PC-9 (cell line): Measurements from ENCODE around the gene DNAI1. TPM values are rescaled to one million over a fixed set of nuclear protein-coding genes. Genes with fewer than 3 reads are reported as not detected.

Experiments
- BruUV-seq: library from RNA; stranded (reverse); fragments of 400-500 nt; replicated peaks from 2 replicates; lab custom pipeline; 2021; lab: Mats Ljungman, UMichigan
- CTCF ChIA-PET: fragments of 300-600 bp; sonication (Branson Sonifier 250); formaldehyde crosslinking; loops from one replicate; lab custom pipeline; 2022; ENCODE audit warnings: antibody characterized with exemption; lab: Charles Lee
- POLR2A ChIA-PET: fragments of 300-600 bp; sonication (Branson Sonifier 250); formaldehyde crosslinking; loops from one replicate; lab custom pipeline; 2022; ENCODE audit warnings: antibody characterized with exemption; ENCODE audit not compliant: unreplicated experiment; lab: Charles Lee
- DNase-seq, 2 experiments: peaks; one replicate each; pipeline versions ENCODE4 v3.0.0 to v3.0.0-alpha.2; 2015 to 2022; ENCODE audit warnings: mixed read lengths in 1 of 2
- H2AFZ ChIP-seq: fragments of 200-600 bp; sonication (generic); 2 replicates; pipeline ENCODE4 v1.8.1; 2017; ENCODE audit warnings: antibody characterized with exemption
- H3F3A ChIP-seq: fragments of 200-600 bp; sonication (generic); 2 replicates; pipeline ENCODE4 v1.8.1; 2017; ENCODE audit warnings: antibody characterized with exemption, mild to moderate bottlenecking, low read depth; ENCODE audit not compliant: insufficient read depth
- H3K27ac ChIP-seq: fragments of 200-600 bp; sonication (generic); 2 replicates; pipeline ENCODE4 v1.6.1; 2016; ENCODE audit warnings: mixed run types
- H3K27me3 ChIP-seq: fragments of 200-600 bp; sonication (generic); 2 replicates; pipeline ENCODE4 v1.6.1; 2016; ENCODE audit warnings: low read depth, mixed run types; ENCODE audit not compliant: insufficient read depth
- H3K36me3 ChIP-seq: fragments of 200-600 bp; sonication (generic); 2 replicates; pipeline ENCODE4 v1.6.1; 2016; ENCODE audit warnings: low read depth, mixed run types
- H3K4me1 ChIP-seq: fragments of 200-600 bp; sonication (generic); replicated peaks from 2 replicates; pipeline ENCODE4 v1.6.1; 2016; ENCODE audit warnings: mixed run types; ENCODE audit not compliant: insufficient read depth
- H3K4me2 ChIP-seq: fragments of 200-600 bp; sonication (generic); 2 replicates; pipeline ENCODE4 v1.6.1; 2017; ENCODE audit warnings: mixed run types
- H3K4me3 ChIP-seq: fragments of 200-600 bp; sonication (generic); 2 replicates; pipeline ENCODE4 v1.6.1; 2016; ENCODE audit warnings: mixed run types
- H3K79me2 ChIP-seq: fragments of 200-600 bp; sonication (generic); 2 replicates; pipeline ENCODE4 v1.6.1; 2017; ENCODE audit warnings: low read depth, mixed run types
- H3K9me2 ChIP-seq: fragments of 200-600 bp; sonication (generic); 2 replicates; pipeline ENCODE4 v1.8.1; 2017; ENCODE audit warnings: mild to moderate bottlenecking; ENCODE audit not compliant: insufficient read depth
- H3K9me3 ChIP-seq: fragments of 200-600 bp; sonication (generic); 2 replicates; pipeline ENCODE4 v1.8.1; 2016; ENCODE audit warnings: low read depth; ENCODE audit not compliant: insufficient read depth
- H4K20me1 ChIP-seq: fragments of 200-600 bp; sonication (generic); 2 replicates; pipeline ENCODE4 v1.8.1; 2017; ENCODE audit not compliant: insufficient read depth
- CTCF ChIP-seq: fragments of 200-600 bp; sonication (generic); conservative IDR thresholded peaks from 2 replicates; pipeline ENCODE4 v1.6.1; 2017; ENCODE audit warnings: mixed run types, antibody characterized with exemption, mild to moderate bottlenecking, moderate library complexity
- EZH2 ChIP-seq: fragments of 200-600 bp; sonication (generic); IDR thresholded peaks from 2 replicates; pipeline ENCODE4 v1.8.0; 2017; ENCODE audit warnings: antibody characterized with exemption, low read depth
- intact Hi-C: fragments of 100-400 bp; cut with micrococcal nuclease; formaldehyde crosslinking; loops from one replicate; pipeline ENCODE4 v1.10.0; 2022; ENCODE audit not compliant: unreplicated experiment
- total RNA-seq: library from RNA; stranded (reverse); gene quantifications from 2 replicates; pipeline ENCODE4 v1.2.3, GENCODE V29; 2021

The DNAI1 gene
- total RNA-seq, 1 experiment from 2014 or later: 1.6 TPM

GRCh38 chr9:34508951-34509350 lies 50.3 kb downstream of the DNAI1 start:
- ChIA-PET POLR2A (no interaction called here), CTCF (no interaction called here)
- no peaks in the 10 kb centered on the region for H3K9me3 ChIP-seq
- no peaks in the 10 kb centered on the region for H4K20me1 ChIP-seq
- no peaks in the 10 kb centered on the region for H3K9me2 ChIP-seq
- H3K79me2 ChIP-seq: no peaks in the 10 kb centered on the region
- BruUV-seq: no TSS peak
- no peaks in the 10 kb centered on the region for H3K4me1 ChIP-seq
- no peaks in the 10 kb centered on the region for H3F3A ChIP-seq
- peaks cover 7% of the 10 kb centered on the region; the same call in 1 of the 2 replicates for H3K27me3 ChIP-seq
- H3K4me3 ChIP-seq: no peak overlapping the region
- no peak overlapping the region for H2AFZ ChIP-seq
- intact Hi-C loops: no loop called here
- no peak overlapping the region for H3K27ac ChIP-seq
- DNase-seq: no peak
- H3K36me3 ChIP-seq: no peaks in the 10 kb centered on the region
- TF ChIP-seq CTCF (no peak), EZH2 (no peak)
- H3K4me2 ChIP-seq: no peak overlapping the region

DNA sequence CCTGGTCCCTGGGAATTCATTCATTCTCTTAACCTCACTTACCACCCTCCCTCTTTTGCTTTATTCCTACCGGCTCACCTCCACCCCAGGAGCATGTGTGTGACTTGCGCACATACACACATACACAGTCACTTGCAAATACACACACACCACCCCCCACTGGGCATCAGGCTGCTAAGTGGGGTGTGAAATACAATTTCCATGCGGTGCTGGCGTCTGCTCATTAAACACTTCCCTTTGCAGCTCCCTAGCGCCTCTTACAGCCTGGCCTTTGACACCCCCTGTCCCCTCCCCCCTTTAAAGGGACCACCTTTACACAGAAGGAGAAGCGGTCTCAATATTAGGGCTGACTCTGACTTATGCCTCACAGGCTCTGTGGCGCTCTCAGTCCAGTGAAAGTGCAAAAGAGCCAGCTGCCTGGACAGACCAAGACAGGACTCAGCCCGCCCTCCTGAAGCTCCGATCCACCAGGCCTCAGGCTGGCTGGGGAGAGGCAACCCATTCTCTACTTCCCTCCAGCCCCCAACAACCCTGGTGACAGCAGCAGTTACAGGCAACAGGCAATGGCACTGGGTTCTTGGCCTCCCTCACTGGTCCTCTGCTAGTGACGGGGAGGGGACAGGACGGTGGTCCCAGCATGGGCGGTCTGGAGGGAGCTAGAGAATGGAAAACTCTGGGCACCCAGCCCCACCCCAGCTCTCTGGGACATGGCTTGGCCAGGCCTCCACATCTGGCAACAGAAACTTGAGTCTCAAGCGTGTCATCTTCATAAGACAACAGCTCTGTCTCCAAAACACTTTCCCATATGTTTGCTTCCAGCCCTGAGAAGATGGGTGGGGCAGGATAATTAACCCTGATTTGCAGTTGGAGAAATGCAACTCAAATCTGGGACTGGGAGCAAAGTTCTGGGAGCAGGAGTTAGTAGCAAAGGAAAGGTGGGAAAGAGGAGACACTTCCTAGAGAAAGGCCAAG lies 52.2 kb downstream of the DNAI1 start:
- Histone ChIP-seq H2AFZ (no peak overlapping the region), H3F3A (no peaks in the 10 kb centered on the region), H4K20me1 (no peaks in the 10 kb centered on the region), H3K27ac (no peak overlapping the region), H3K9me2 (no peaks in the 10 kb centered on the region), H3K9me3 (no peaks in the 10 kb centered on the region), H3K79me2 (no peaks in the 10 kb centered on the region), H3K4me2 (no peak overlapping the region), H3K4me1 (no peaks in the 10 kb centered on the region), H3K4me3 (no peak overlapping the region), H3K36me3 (no peaks in the 10 kb centered on the region), H3K27me3 (no peaks in the 10 kb centered on the region; the same call in 1 of the 2 replicates)
- POLR2A ChIA-PET: no interaction called here
- BruUV-seq: no TSS peak
- CTCF ChIA-PET: no interaction called here
- no peak for DNase-seq
- TF ChIP-seq CTCF: no peak
- no peak for TF ChIP-seq EZH2
- intact Hi-C loops: no loop called here

DNA sequence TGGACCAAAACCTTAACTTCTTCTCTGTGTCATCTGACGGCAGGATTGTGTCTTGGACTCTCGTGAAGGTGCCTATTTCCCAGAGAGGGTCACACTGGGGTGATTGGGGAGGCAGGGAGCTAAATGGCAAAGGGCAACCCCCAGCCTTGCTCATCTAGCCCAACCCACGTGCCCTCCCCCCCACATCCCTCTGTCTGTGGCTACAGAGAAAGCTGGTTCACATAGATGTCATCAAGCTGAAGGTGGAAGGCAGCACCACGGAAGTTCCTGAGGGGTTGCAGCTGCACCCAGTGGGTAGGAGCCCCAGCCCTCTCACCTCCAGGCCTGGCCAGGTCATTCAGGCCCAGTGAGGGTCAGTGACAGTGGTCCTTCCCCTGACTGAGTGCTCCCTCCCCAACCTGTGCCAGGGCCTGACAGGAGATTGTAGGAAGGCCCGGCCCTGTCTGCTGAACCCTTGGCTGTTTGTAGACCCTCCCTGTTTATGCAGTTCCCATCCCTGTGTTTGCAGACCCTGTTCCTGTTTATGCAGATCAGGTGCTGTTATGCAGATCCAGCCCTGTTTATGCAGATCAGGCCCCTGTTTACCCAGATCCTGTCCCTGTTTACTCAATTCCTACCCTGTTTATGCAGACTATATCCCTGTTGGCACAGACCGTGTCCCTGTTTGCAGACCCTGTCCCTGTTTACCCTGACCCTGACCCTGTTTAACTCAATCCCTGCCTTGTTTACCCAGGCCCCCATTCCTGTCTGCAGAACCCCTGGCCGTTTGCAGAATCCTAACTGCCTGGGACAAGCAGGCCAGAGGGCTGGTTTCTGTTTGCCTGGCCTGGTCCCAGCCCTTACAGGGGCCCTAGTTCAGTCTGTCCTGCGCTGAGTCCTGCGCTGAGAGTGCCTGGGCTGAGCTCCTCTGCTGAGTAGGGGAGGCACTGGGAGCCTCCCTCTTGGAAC lies 53.8 kb downstream of the DNAI1 start:
- no peaks in the 10 kb centered on the region for H3K9me2 ChIP-seq
- H3K27me3 ChIP-seq: no peaks in the 10 kb centered on the region; the same call in 1 of the 2 replicates
- no peaks in the 10 kb centered on the region for H4K20me1 ChIP-seq
- TF ChIP-seq EZH2 (no peak), CTCF (no peak)
- DNase-seq: no peak
- H3K79me2 ChIP-seq: no peaks in the 10 kb centered on the region
- no peak overlapping the region for H2AFZ ChIP-seq
- H3F3A ChIP-seq: no peaks in the 10 kb centered on the region
- no peaks in the 10 kb centered on the region for H3K4me1 ChIP-seq
- CTCF ChIA-PET: no interaction called here
- no peaks in the 10 kb centered on the region for H3K9me3 ChIP-seq
- no peak overlapping the region for H3K4me3 ChIP-seq
- POLR2A ChIA-PET: no interaction called here
- H3K4me2 ChIP-seq: no peak overlapping the region
- intact Hi-C loops: no loop called here
- no peak overlapping the region for H3K27ac ChIP-seq
- no TSS peak for BruUV-seq
- H3K36me3 ChIP-seq: no peaks in the 10 kb centered on the region
